ENCODE data around the gene HSFY1.
"Not testable (repeated sequence)": the region's sequence is repeated elsewhere in the genome, so short reads cannot be mapped to it uniquely, and the experiment has no call there.

Gene HSFY1, protein sequence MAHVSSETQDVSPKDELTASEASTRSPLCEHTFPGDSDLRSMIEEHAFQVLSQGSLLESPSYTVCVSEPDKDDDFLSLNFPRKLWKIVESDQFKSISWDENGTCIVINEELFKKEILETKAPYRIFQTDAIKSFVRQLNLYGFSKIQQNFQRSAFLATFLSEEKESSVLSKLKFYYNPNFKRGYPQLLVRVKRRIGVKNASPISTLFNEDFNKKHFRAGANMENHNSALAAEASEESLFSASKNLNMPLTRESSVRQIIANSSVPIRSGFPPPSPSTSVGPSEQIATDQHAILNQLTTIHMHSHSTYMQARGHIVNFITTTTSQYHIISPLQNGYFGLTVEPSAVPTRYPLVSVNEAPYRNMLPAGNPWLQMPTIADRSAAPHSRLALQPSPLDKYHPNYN

DNA sequence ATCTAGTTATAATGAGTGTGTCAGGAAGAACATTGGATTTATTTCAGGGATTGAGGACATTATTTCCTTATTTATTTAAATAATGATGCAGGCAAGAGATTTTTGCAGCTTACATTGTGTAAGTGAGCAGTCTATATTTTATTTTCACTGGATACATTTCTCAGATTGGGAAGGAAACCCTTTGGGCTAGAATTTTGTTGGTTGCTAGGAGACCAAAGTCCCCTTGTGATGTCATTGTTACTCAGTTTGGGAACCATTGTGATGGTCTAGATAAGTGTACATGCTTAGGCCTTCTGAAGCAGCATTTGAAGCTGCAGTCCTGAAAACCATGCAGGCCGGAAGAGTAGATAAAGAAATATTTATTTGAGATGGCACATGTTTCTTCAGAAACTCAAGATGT is at the start of gene HSFY1:
Gene HSFY1 (plus strand): TSS at position 301 of the 400 bp plus-strand sequence. CDS start 68 bp downstream, at position 369.
- not testable (repeated sequence) for DNase-seq

DNA sequence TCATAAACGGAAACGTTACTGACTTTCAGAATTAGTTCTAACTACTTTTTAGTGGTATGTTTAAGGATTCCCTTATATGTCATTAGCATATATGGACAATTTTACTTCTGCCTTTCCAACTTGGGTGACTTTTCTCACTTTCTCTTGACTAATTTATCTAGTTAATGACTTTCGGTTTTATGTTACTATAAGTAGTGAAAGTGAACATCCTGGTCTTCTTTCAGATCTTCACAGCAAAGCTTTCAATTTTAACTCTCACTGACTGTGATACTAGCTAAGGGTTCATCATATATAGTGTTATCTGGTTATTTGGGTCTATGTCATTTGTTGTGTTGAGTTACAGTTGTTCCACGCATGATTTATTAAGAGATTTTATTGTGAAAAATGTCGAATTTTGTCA is 42.3 kb upstream of the HSFY1 start:
- DNase-seq = not testable (repeated sequence)

DNA sequence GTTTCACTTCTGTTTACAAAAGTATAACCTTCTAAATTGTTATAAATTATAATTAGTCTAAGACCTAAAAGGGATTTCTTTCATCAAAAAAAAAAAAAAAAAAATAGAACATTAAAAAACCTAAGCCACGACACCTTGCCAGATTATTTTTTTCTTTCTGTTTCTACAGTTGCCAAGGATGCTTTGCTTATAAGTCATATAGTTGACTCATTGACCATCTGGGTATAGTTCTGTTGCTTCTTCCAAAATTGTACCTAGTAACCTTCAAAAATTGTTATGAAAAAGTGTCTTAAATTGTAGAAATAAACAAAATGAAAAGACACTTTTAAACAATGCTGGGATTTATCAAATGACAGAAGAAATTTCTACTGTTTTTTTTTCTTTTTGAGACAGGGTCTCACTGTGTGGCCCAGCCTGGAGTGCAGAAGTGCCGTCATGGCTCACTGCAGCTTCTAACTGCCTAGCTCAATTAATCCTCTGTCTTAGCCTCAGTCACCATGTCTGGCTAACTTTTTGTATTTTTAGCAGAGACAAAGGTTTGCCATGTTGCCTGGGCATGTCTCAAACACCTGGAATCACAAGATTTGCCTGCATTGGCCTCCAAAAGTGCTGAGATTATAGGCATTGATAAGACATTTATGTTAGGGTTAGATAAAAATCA is 15.4 kb upstream of the HSFY1 start:
- not testable (repeated sequence) for DNase-seq

DNA sequence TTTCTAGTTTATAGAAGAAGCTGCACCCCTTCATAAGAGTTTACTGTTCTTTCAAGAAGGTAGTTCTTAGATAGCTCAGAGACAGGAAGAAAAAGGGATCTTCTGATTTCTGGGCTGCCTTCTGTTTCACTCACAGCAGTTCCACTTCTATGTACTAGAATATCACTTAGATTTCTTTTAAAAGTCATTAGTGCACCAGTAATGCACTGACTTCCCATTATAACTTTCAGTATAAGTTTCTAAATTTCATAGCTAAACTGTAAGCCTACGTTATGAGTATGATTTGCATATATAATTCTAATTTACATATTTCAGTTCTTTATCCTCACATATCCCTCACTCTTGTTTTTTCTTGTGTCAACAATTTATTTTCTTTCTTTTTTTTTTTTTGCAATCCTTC is 7.6 kb upstream of the HSFY1 start:
- DNase-seq = not testable (repeated sequence)

DNA sequence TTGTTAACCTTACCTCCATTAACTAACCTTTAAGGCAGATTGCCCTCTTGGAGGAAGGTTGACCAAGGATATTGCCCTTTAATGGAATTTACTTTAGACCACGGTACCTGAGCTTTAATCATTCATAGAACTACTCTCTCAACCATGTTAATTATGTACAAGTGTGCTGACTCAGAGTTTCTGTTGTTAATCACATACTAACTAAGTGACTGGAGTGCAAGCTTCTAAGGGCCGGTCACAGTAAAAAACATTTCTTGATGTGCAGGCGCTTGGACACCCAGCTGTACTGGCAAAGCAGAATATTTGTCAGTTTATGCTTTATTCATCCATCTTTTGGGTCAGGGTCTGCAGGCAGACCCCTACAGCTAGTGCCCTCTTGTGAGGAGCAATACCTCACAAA is 6.6 kb downstream of the HSFY1 start:
- DNase-seq = not testable (repeated sequence)

DNA sequence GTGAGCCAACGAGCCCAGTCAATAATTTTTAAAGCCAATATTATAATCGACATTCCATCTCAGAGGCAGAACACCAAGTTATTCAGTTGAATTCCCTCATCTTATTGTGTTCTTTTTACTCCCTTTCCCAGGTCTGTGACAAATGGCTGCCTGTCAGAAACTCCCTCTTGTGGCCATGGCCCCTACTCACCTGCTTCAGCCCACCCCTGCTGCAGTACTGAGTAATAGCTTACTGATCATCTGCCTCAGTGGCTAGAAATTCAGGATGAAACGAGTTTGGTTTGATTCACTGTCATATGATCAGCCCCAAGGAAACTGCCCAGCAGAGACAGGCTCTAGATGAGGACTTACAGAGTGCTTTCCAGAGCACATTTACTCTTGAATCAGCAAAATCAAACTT is 19.4 kb downstream of the HSFY1 start:
- not testable (repeated sequence) for DNase-seq

All from CD4-positive, alpha-beta T cell treated with Interleukin-6 for 4 hours (primary cell).